ENCODE measurements around the gene COL7A1.

Gene COL7A1

GRCh38 chr3:48576647-48577046, 18.5 kb downstream of the COL7A1 start:
- TF ChIP-seq CTCF (conservative IDR thresholded peaks at IDR 0.05; ENCODE audit: low read length), result no peak
- H3K4me3 ChIP-seq (ENCODE audit: low read length), result no peak overlapping the region
- DNase-seq (ENCODE audit: low read depth), result no peak

- no peak for TF ChIP-seq CTCF (conservative IDR thresholded peaks at IDR 0.05; ENCODE audit: low read length)
- no peak overlapping the region for H3K4me3 ChIP-seq (ENCODE audit: low read length)
These were observed 19.8 kb downstream of the COL7A1 start for GRCh38 chr3:48575366-48575765.

GRCh38 chr3:48573973-48574585, 21.1 kb downstream of the COL7A1 start:
- TF ChIP-seq CTCF (conservative IDR thresholded peaks at IDR 0.05; ENCODE audit: low read length), result no peak
- H3K4me3 ChIP-seq (ENCODE audit: low read length), result no peak overlapping the region
- DNase-seq (ENCODE audit: low read depth), result no peak

More at GRCh38 chr3:48575366-48575765, 19.8 kb downstream of the COL7A1 start:
- DNase-seq (ENCODE audit: low read depth), result no peak

- no peak for TF ChIP-seq CTCF (conservative IDR thresholded peaks at IDR 0.05; ENCODE audit: low read length)
- no peak overlapping the region for H3K4me3 ChIP-seq (ENCODE audit: low read length)
- DNase-seq (ENCODE audit: low read depth), result no peak
These were observed 22.6 kb downstream of the COL7A1 start for GRCh38 chr3:48572517-48572916.

GRCh38 chr3:48571938-48572337, 23.2 kb downstream of the COL7A1 start:
- DNase-seq (ENCODE audit: low read depth), result no peak
- no peak overlapping the region for H3K4me3 ChIP-seq (ENCODE audit: low read length)
- no peak for TF ChIP-seq CTCF (conservative IDR thresholded peaks at IDR 0.05; ENCODE audit: low read length)

- H3K4me3 ChIP-seq (ENCODE audit: low read length), result no peak overlapping the region
- DNase-seq (ENCODE audit: low read depth), result no peak
- TF ChIP-seq CTCF (conservative IDR thresholded peaks at IDR 0.05; ENCODE audit: low read length), result no peak
These were observed 25.2 kb downstream of the COL7A1 start for GRCh38 chr3:48569808-48570450.

GRCh38 chr3:48569400-48569799, 25.7 kb downstream of the COL7A1 start:
- DNase-seq (ENCODE audit: low read depth), result no peak
- no peak for TF ChIP-seq CTCF (conservative IDR thresholded peaks at IDR 0.05; ENCODE audit: low read length)
- H3K4me3 ChIP-seq (ENCODE audit: low read length), result no peak overlapping the region
